ENCODE results near the gene FTSJ1.
A peak's percentile ranks its signal among the peaks of the same experiment; 100 is the strongest.

Gene FTSJ1

DNA sequence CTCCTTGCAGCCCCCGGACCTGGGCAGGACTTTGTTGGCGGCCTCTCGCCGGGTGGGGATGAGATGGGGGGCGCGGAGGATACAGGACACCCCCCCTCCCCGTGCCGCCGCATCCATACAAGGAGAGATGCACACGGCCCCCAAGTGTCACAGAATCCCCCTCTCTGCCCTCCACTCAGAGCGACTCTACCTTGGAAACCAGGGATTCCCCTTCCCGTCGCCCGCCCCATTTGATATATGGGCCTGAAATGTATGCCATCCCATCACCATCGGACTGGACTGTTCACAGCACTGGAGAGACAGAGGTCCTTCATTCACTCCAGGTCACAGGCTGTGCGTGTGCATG lies 33.2 kb downstream of the FTSJ1 start:
- Histone ChIP-seq H3K79me2 (ENCODE audit: insufficient read depth, low read length) (no peaks in the 10 kb centered on the region), H3K27ac (ENCODE audit: low read length) (peak overlapping the region; percentile 49; the same call in 1 of the 2 replicates), H3K36me3 (ENCODE audit: insufficient read depth, low read length) (no peaks in the 10 kb centered on the region), H2AFZ (ENCODE audit: low read depth, low read length) (peak overlapping the region; percentile 85), H3K4me2 (ENCODE audit: insufficient read depth, low read length) (peak overlapping the region; percentile 78), H4K20me1 (ENCODE audit: insufficient read depth, low read length) (no peaks in the 10 kb centered on the region), H3K9ac (ENCODE audit: low read depth, low read length) (peak overlapping the region; percentile 68), H3K4me1 (ENCODE audit: insufficient read depth, low read length) (peaks cover 18% of the 10 kb centered on the region), H3K27me3 (ENCODE audit: insufficient read depth, low read length, poor library complexity) (no peaks in the 10 kb centered on the region), H3K4me3 (ENCODE audit: low read depth in 1 of 2, low read length in 2 of 2) (peak overlapping the region; percentile 51 to 76; a peak in 3 of 4 replicates), H3K9me3 (ENCODE audit: insufficient read depth, low read length, severe bottlenecking) (no peaks in the 10 kb centered on the region)
- ATAC-seq (ENCODE audit: insufficient read depth, low read depth) (peak; percentile 35; the same call in 2 of the 3 replicates), DNase-seq (no peak)
- TF ChIP-seq, protein P1, sequence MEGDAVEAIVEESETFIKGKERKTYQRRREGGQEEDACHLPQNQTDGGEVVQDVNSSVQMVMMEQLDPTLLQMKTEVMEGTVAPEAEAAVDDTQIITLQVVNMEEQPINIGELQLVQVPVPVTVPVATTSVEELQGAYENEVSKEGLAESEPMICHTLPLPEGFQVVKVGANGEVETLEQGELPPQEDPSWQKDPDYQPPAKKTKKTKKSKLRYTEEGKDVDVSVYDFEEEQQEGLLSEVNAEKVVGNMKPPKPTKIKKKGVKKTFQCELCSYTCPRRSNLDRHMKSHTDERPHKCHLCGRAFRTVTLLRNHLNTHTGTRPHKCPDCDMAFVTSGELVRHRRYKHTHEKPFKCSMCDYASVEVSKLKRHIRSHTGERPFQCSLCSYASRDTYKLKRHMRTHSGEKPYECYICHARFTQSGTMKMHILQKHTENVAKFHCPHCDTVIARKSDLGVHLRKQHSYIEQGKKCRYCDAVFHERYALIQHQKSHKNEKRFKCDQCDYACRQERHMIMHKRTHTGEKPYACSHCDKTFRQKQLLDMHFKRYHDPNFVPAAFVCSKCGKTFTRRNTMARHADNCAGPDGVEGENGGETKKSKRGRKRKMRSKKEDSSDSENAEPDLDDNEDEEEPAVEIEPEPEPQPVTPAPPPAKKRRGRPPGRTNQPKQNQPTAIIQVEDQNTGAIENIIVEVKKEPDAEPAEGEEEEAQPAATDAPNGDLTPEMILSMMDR (IDR thresholded peaks at IDR 0.05; ENCODE audit: borderline replicate concordance, extremely low read depth, low read length, poor library complexity, severe bottlenecking): no peak

DNA sequence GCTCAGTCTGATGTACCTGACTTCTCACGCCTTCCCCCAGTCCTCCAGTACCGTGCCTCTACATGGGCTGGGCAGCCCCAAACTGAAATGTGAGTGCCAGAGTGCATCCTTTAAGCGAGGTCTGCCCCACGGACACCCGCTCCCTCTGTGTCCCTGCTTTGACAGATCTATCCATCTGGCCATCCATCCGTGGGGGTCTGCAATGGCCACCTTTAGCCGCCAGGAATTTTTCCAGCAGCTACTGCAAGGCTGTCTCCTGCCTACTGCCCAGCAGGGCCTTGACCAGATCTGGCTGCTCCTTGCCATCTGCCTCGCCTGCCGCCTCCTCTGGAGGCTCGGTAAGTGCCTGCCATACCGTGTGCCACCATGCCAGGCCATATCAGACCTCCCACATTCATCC lies 33.6 kb downstream of the FTSJ1 start:
- H3K9me3 ChIP-seq (ENCODE audit: insufficient read depth, low read length, severe bottlenecking): no peaks in the 10 kb centered on the region
- peak overlapping the region; percentile 78 for H3K4me2 ChIP-seq (ENCODE audit: insufficient read depth, low read length)
- H3K27me3 ChIP-seq (ENCODE audit: insufficient read depth, low read length, poor library complexity): no peaks in the 10 kb centered on the region
- no peak for DNase-seq
- H3K9ac ChIP-seq (ENCODE audit: low read depth, low read length): peak overlapping the region; percentile 68
- peaks cover 18% of the 10 kb centered on the region for H3K4me1 ChIP-seq (ENCODE audit: insufficient read depth, low read length)
- no peaks in the 10 kb centered on the region for H4K20me1 ChIP-seq (ENCODE audit: insufficient read depth, low read length)
- no peaks in the 10 kb centered on the region for H3K36me3 ChIP-seq (ENCODE audit: insufficient read depth, low read length)
- ATAC-seq (ENCODE audit: insufficient read depth, low read depth): no peak
- no peaks in the 10 kb centered on the region for H3K79me2 ChIP-seq (ENCODE audit: insufficient read depth, low read length)
- H3K4me3 ChIP-seq (ENCODE audit: low read depth in 1 of 2, low read length in 2 of 2): peak overlapping the region; percentile 51 to 76; a peak in 3 of 4 replicates
- H2AFZ ChIP-seq (ENCODE audit: low read depth, low read length): peak overlapping the region; percentile 85
- TF ChIP-seq, protein P1 (IDR thresholded peaks at IDR 0.05; ENCODE audit: borderline replicate concordance, extremely low read depth, low read length, poor library complexity, severe bottlenecking): no peak
- no peak for TF ChIP-seq EZH2 (IDR thresholded peaks at IDR 0.05; ENCODE audit: borderline replicate concordance, low read depth, low read length, severe bottlenecking)
- no peak overlapping the region for H3K27ac ChIP-seq (ENCODE audit: low read length)

DNA sequence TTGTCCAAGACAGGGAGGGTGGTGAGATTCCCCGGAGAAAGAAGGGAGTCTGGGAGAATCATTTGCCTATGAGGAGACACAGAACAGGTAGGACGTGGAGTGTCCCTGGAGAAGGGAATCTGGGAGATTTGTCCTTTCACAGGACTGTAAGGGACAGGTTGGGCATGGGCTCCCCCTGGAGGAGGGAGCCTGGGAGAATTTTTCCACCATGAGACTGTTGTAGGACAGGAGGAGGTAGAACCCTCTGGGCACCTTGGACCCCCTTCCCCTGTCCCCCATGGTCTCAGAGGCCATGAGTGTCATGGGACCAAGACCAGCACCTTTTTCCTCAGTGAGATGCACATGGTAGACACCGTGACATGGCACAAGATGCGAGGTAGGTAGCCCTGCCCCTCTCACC lies 35.6 kb downstream of the FTSJ1 start:
- no peaks in the 10 kb centered on the region for H3K27me3 ChIP-seq (ENCODE audit: insufficient read depth, low read length, poor library complexity)
- ATAC-seq (ENCODE audit: insufficient read depth, low read depth) (no peak), DNase-seq (no peak)
- H3K4me1 ChIP-seq (ENCODE audit: insufficient read depth, low read length): peaks cover 18% of the 10 kb centered on the region
- no peaks in the 10 kb centered on the region for H3K36me3 ChIP-seq (ENCODE audit: insufficient read depth, low read length)
- H3K9me3 ChIP-seq (ENCODE audit: insufficient read depth, low read length, severe bottlenecking): no peaks in the 10 kb centered on the region
- no peak overlapping the region for H3K4me2 ChIP-seq (ENCODE audit: insufficient read depth, low read length)
- no peaks in the 10 kb centered on the region for H3K79me2 ChIP-seq (ENCODE audit: insufficient read depth, low read length)
- H3K9ac ChIP-seq (ENCODE audit: low read depth, low read length): no peak overlapping the region
- no peaks in the 10 kb centered on the region for H4K20me1 ChIP-seq (ENCODE audit: insufficient read depth, low read length)
- TF ChIP-seq, protein P1 (IDR thresholded peaks at IDR 0.05; ENCODE audit: borderline replicate concordance, extremely low read depth, low read length, poor library complexity, severe bottlenecking): peak; percentile 48
- TF ChIP-seq EZH2 (IDR thresholded peaks at IDR 0.05; ENCODE audit: borderline replicate concordance, low read depth, low read length, severe bottlenecking): no peak
- H3K4me3 ChIP-seq (ENCODE audit: low read depth in 1 of 2, low read length in 2 of 2): no peak overlapping the region
- no peak overlapping the region for H2AFZ ChIP-seq (ENCODE audit: low read depth, low read length)
- H3K27ac ChIP-seq (ENCODE audit: low read length): no peak overlapping the region

Data from DND-41 (cell line).